ENCODE results near the gene C1QTNF1.

Gene C1QTNF1, protein sequence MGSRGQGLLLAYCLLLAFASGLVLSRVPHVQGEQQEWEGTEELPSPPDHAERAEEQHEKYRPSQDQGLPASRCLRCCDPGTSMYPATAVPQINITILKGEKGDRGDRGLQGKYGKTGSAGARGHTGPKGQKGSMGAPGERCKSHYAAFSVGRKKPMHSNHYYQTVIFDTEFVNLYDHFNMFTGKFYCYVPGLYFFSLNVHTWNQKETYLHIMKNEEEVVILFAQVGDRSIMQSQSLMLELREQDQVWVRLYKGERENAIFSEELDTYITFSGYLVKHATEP

GRCh38 chr17:79023886-79024771 is at the start of gene C1QTNF1:
C1QTNF1 (plus strand) TSS chr17:79024169; CDS start chr17:79043969, 19,800 bp downstream.
- no peak for DNase-seq (ENCODE audit: low read depth)

DNA sequence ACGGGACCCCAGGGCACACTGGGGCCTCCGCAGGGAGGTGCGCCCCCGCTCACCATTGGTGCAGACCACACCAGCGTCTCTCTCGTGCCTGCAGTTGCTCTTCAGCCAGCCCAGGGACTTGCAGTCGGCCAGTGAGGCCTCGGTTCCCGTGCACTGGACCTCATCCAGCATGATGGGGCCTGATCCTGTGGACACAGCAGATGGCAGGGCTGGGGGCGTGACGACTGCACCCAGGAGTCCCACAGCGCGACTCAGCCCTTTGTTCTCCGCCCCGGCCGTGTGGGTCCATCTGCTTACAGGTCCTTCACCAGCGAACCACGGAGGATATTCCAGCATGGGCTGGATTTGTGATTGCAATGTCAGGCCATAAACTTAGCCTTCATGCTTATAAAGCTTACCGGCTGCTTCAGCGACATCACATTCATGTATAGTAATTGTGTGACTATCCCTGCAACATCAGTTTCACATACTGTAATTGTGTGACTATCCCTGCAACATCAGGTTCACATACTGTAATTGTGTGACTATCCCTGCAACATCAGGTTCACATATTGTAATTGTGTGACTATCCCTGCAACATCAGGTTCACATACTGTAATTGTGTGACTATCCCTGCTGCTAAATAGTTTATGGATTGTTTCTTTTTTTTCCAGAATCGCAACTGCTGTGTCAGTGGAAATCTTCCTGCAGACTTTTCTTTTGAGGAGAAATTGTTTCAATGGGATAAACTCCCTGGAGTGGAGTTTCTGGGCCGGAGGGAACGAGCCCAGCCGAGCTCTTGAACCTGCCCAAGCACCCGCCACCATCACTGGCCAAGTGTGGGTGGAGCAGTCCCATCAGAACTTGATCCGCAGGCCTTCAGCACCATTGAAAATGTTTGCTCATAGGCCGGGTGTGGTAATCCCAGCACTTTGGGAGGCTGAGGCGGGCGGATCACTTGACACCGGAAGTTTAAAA is 49.1 kb upstream of the C1QTNF1 start:
- DNase-seq (ENCODE audit: low read depth) = no peak

- no peak for DNase-seq (ENCODE audit: low read depth)
These were observed 46.9 kb upstream of the C1QTNF1 start for GRCh38 chr17:78976907-78977680.

DNA sequence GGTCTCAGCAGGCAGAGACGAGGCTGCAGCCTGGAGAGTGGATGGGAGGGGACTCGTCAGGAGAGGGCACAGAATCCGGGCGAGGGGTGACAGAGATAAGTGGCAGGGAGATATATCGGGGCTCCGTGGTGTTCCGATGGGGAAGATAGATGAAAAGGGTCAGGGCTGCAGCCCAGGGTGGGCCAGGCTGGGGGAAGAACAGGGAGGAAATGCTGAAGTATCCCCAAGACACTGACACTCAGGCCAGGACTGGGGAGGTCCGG is 46.4 kb upstream of the C1QTNF1 start:
- no peak for DNase-seq (ENCODE audit: low read depth)

- no peak for DNase-seq (ENCODE audit: low read depth)
These were observed 45.7 kb upstream of the C1QTNF1 start for GRCh38 chr17:78977997-78978973.

GRCh38 chr17:78979780-78980623 is 44.0 kb upstream of the C1QTNF1 start, which contains the start of gene LGALS3BP:
LGALS3BP (minus strand) TSS chr17:78979923; CDS start chr17:78977191, 2,732 bp downstream.
- DNase-seq (ENCODE audit: low read depth) = no peak

DNA sequence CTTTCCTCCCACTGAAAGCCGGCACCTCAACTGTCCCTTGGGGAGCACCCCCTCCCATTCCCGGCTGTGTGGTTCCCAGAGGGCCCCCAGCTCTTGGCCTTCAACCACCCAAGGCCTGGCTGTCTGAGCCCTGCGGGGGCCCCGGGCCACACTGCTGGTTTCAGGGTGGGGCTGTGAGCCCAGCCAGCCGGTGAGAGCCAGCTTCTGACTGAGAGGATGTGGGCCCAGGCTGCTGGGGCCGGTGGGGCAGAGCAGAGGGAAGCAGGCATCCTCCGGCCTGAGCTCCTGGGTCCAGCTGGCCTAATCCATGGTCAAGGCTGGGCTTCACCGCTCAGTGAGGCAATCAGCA is 43.4 kb upstream of the C1QTNF1 start:
- no peak for DNase-seq (ENCODE audit: low read depth)

DNA sequence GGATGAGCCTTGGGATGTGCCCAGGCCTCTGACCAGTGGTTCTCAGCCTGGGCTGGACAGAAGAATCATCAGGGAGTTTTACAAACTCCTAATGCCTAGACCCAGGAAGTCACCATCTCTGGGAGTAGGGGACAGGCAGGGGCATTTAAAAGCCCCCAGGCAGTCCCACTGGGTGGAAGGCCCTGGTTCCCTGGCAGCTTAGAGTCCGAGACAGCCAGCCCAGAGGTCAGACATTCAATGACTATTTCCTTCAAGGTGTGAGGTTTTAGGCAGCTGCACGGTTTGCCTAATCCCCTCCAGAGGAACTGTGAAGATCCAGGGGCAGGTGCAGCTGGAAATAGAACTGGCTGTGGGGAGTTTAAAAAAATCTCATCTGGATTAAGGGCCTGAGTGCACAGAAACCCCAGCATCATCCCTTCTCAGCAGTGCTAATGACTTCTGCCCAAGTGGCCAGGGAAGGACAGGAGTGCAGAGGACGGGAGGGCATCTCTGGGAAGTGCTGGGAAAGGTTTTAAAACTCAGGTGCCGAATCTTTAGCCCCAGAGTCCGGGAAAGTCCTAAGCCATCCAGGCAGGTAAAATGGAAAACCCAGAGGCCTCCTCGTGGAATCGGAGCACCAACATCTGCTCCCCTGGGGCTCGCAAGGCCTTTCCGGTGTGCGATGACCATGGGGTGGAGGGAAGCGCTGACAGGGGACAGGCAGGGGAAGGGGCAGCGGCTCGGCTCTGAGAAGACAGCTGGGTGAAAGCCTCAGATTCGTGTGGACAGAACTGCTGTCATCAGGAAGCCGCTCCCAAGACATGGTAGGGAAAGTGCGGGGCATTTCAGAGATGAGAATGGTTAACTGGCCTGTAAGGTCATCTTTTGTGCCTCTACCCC is 42.7 kb upstream of the C1QTNF1 start:
- DNase-seq (ENCODE audit: low read depth) = no peak

DNA sequence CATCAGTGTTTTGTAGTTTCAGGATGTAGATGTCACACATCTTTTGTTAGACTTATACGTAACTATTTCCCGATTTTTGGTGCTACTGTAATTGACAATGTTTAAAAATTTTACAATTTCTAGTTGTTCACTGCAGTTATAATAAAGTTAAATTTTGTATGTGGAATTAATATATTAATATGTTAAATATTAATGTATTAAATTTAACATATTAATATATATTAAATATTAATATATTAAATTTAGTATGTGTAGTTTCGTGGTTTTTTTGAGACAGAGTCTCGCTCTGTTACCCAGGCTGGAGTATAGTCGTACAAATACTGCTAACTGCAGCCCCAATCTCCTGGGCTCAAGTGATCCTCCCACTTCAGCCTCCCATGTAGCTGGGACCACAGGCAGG is 38.6 kb upstream of the C1QTNF1 start:
- DNase-seq (ENCODE audit: low read depth) = no peak

DNA sequence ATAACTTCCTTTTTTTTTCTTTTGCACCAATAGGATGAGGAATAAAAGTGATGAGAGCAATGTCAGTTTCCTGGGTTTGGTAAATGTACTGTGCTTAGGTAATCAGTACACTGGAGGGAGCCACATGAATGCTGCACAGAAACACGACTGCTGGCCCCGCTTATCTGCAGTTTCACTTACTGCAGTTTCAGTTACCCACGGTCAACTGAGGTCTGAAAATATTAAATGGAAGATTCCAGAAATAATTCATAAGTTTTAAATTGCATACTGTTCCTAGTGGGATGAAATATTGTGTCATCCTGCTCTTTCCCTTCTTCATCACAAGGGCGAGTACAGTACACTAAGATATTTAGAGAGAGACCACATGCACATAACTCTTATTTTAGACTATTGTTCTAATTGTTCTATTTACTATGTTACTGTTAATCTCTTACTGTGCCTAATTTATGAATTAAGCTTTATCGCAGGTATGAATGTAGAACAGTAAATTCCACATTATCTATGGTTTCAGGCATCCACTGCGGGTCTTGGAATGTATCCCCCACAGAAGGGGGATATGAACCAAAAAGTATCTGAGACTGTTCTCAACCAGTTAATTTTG is 37.8 kb upstream of the C1QTNF1 start:
- no peak for DNase-seq (ENCODE audit: low read depth)

GRCh38 chr17:78986649-78987328 is 37.2 kb upstream of the C1QTNF1 start:
- DNase-seq (ENCODE audit: low read depth) = no peak

GRCh38 chr17:78988152-78988551 is 35.8 kb upstream of the C1QTNF1 start:
- DNase-seq (ENCODE audit: low read depth) = no peak

DNA sequence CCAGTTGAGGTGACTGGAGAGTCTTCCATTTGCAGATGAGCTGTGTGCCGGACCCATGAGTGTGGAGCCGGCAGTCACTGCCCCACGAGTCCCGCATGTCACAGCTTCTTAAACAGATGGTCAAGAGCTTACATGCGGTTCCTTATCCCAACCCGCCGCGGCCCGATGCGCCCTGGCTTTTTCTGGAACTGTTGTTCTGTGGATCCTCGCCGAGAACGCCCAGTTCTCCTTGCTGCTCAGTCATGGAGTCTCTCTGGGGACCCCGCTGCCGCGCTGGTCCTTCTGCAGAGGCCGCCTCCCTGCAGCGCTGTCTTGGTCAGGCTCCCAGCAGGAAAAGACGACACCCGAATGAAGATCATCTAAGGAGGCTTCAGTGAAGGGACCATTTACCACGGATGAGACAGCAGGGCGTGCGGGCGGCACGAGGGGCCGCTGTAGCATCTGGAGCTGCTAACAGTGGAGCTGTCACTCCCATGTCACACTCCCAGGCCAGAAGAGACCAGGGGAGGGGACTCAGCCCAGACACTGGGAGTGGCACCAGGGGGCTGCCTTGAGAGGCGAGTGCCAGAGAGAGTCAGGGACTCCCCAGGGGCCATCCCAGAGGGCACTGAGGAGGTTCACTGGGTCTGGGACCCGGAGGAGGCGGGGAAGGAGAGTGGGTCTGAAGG is 33.5 kb upstream of the C1QTNF1 start:
- no peak for DNase-seq (ENCODE audit: low read depth)

DNA sequence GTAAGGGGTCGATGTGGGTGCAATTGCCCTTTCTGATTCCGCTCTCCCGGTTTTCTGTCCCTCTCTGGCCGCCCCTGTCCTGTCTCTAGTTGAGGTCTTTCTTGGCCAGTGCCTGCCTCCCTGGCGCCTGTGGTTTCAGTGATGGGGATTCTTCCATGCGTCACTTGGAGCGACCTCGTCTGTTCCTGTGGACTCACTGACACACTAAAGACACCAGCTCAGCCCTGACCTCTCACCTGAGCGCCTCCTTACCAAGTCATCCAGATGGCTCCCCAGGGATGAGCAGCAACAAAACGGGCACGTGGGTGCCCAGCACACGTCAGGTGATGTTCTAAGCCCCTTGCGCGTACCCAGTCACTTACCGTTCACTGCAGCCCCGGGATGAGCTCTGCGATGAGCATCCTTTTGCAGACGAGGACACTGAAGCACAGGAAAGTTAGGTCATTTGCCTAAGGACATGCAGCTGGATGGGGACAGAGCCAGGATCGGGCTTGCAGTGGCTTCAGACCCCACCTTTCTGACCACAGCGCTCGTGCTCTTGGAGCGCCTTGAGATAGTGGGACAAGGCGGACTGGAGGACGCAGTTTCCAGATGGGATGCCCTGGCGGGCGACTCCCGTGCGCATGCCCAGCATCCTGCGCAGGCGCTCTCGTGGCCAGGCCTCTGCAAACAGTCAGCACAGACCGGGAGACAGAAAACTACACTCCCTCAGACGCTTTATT is 32.8 kb upstream of the C1QTNF1 start:
- no peak for DNase-seq (ENCODE audit: low read depth)

- DNase-seq (ENCODE audit: low read depth) = no peak
These were observed 31.9 kb upstream of the C1QTNF1 start for GRCh38 chr17:78991906-78992532.

Data from HS-27A (cell line).